GM12891 (cell line): ENCODE measurements around the gene CYP4F2.

Source experiments
- POLR2A ChIP-seq: IDR thresholded peaks from 2 replicates; pipeline ENCODE4 v1.6.1; 2011; ENCODE audit warnings: low read depth, low read length, control low read depth
- POLR2AphosphoS5 ChIP-seq: IDR thresholded peaks from 2 replicates; pipeline ENCODE4 v1.6.1; 2011; ENCODE audit warnings: low read depth, low read length, control low read depth
- POU2F2 ChIP-seq: IDR thresholded peaks from 2 replicates; pipeline ENCODE4 v1.6.1; 2011; ENCODE audit warnings: low read depth, mild to moderate bottlenecking, control low read depth, low read length, moderate library complexity
- TAF1 ChIP-seq: IDR thresholded peaks from 2 replicates; pipeline ENCODE4 v1.6.1; 2011; ENCODE audit warnings: low read depth, low read length, control low read depth

DNA sequence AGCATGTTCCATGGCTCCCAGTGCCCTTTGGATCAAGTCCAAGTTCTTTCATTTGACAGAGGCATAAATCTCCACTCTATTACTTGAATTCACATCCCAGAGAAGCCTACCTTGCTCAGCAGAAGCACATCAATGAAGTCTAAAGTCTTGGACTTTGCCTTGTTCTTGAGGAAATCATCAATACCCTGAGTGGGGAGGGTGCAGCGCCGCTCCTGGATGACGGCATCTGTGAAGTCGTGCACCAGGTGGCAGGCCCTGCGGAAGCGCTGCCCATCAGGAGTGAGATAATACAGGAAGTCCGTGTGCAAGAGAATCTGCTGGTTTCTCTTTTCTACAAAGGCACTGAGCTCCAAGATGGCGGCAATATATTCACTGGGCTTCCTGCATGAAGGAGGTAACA is 25.8 kb upstream of the CYP4F2 start:
- TF ChIP-seq POLR2A (no peak), POLR2AphosphoS5 (no peak), TAF1 (no peak), POU2F2 (no peak)
